OCI-LY7 (cell line): ENCODE results near the gene NF1. TPM values are rescaled to one million over a fixed set of nuclear protein-coding genes. Genes with fewer than 3 reads are reported as not detected.

Experiments used
- BruUV-seq: library from RNA; stranded (reverse); fragments of 400-500 nt; replicated peaks from 2 replicates; lab custom pipeline; 2021; lab: Mats Ljungman, UMichigan
- CTCF ChIA-PET: fragments of 300-600 bp; sonication (Branson Sonifier 250); formaldehyde crosslinking; loops from one replicate; lab custom pipeline; 2022; ENCODE audit warnings: antibody characterized with exemption; ENCODE audit not compliant: unreplicated experiment; lab: Charles Lee
- POLR2A ChIA-PET: fragments of 300-600 bp; sonication (Branson Sonifier 250); formaldehyde crosslinking; loops from one replicate; lab custom pipeline; 2022; ENCODE audit warnings: antibody characterized with exemption; lab: Charles Lee
- DNase-seq: peaks from one replicate; pipeline ENCODE4 v3.0.0-alpha.2; 2015; ENCODE audit warnings: low spot score
- H2AFZ ChIP-seq: fragments of 200-600 bp; sonication (generic), shearing (Covaris generic); 2 replicates; pipeline ENCODE4 v1.6.1; 2014; ENCODE audit warnings: mild to moderate bottlenecking, antibody characterized with exemption, low read length, moderate library complexity
- H3K27ac ChIP-seq: fragments of 200-600 bp; sonication (generic); 2 replicates; pipeline ENCODE4 v1.5.1; 2014; ENCODE audit warnings: mixed run types, low read depth, mild to moderate bottlenecking, moderate library complexity, low read length, inconsistent platforms; ENCODE audit not compliant: poor library complexity, severe bottlenecking
- H3K36me3 ChIP-seq: fragments of 200-600 bp; sonication (generic); 2 replicates; pipeline ENCODE4 v1.6.1; 2014; ENCODE audit warnings: mild to moderate bottlenecking, antibody characterized with exemption, low read length, moderate library complexity, mixed read lengths; ENCODE audit not compliant: insufficient read depth
- H3K4me1 ChIP-seq: fragments of 200-600 bp; sonication (generic); 2 replicates; pipeline ENCODE4 v1.5.1; 2014; ENCODE audit warnings: mild to moderate bottlenecking, low read length; ENCODE audit not compliant: insufficient read depth, poor library complexity, severe bottlenecking
- H3K4me2 ChIP-seq: fragments of 200-600 bp; sonication (generic); 2 replicates; pipeline ENCODE4 v1.6.1; 2014; ENCODE audit warnings: mild to moderate bottlenecking, low read length
- H3K4me3 ChIP-seq: fragments of 200-600 bp; sonication (generic); 2 replicates; pipeline ENCODE4 v1.5.1; 2014; ENCODE audit warnings: mild to moderate bottlenecking, low read depth, low read length; ENCODE audit not compliant: poor library complexity, severe bottlenecking
- H3K79me2 ChIP-seq: fragments of 200-600 bp; sonication (generic); 2 replicates; pipeline ENCODE4 v1.6.1; 2016; ENCODE audit warnings: low read depth, mild to moderate bottlenecking, low read length, moderate library complexity, mixed read lengths; ENCODE audit not compliant: insufficient read depth
- H3K9me2 ChIP-seq: fragments of 200-600 bp; sonication (generic); 2 replicates; pipeline ENCODE4 v1.6.1; 2016; ENCODE audit warnings: mild to moderate bottlenecking, low read length, mixed read lengths; ENCODE audit not compliant: insufficient read depth
- H3K9me3 ChIP-seq: fragments of 200-600 bp; sonication (generic); 2 replicates; pipeline ENCODE4 v1.6.1; 2014; ENCODE audit warnings: mild to moderate bottlenecking, mixed run types, low read length, mixed read lengths
- H4K20me1 ChIP-seq: fragments of 200-600 bp; sonication (generic); 2 replicates; pipeline ENCODE4 v1.6.1; 2014; ENCODE audit warnings: mild to moderate bottlenecking, antibody characterized with exemption, low read length, moderate library complexity, mixed read lengths; ENCODE audit not compliant: insufficient read depth
- EZH2phosphoT487 ChIP-seq: fragments of 200-600 bp; sonication (generic); IDR thresholded peaks from 2 replicates; pipeline ENCODE4 v1.6.1; 2018; ENCODE audit warnings: low read depth, borderline replicate concordance, mild to moderate bottlenecking, mixed run types, antibody characterized with exemption, low read length, moderate library complexity, mixed read lengths
- intact Hi-C: fragments of 100-400 bp; cut with micrococcal nuclease; formaldehyde crosslinking; loops from one replicate; pipeline ENCODE4 v1.10.0; 2022; ENCODE audit not compliant: unreplicated experiment
- total RNA-seq, 2 experiments: library from RNA; depleted of rRNA in 1 of 2; stranded (reverse); fragments of >200 nt in 1 of 2; shearing (Covaris generic) in 1 of 2; gene quantifications; 2 replicates each; pipeline ENCODE4 v1.2.3, GENCODE V29; 2014 to 2022
- TF ChIP-seq, protein P1 (sequence below): fragments of 200-600 bp; sonication (generic); conservative IDR thresholded peaks from 2 replicates; pipeline ENCODE4 v1.5.1; 2014; ENCODE audit warnings: mild to moderate bottlenecking, antibody characterized with exemption, low read length, moderate library complexity, mixed read lengths

NF1 gene
- total RNA-seq, 2 experiments from 2014 or later = 38.7 to 64.8 TPM

- BruUV-seq = no TSS peak
- ChIA-PET CTCF (no interaction called here), POLR2A (no interaction called here)
- H3K36me3 ChIP-seq = peaks cover 4% of the 10 kb centered on the region; the same call in 1 of the 2 replicates
- no peak overlapping the region for H3K4me2 ChIP-seq
- no peak overlapping the region for H3K27ac ChIP-seq
- H3K4me1 ChIP-seq = peaks cover 4% of the 10 kb centered on the region
- H4K20me1 ChIP-seq = no peaks in the 10 kb centered on the region
- no peaks in the 10 kb centered on the region for H3K9me2 ChIP-seq
- H2AFZ ChIP-seq = no peak overlapping the region
- no peak overlapping the region for H3K4me3 ChIP-seq
- DNase-seq = no peak
- H3K79me2 ChIP-seq = no peaks in the 10 kb centered on the region
- no peaks in the 10 kb centered on the region for H3K9me3 ChIP-seq
- intact Hi-C loops = no loop called here
- TF ChIP-seq, protein P1, sequence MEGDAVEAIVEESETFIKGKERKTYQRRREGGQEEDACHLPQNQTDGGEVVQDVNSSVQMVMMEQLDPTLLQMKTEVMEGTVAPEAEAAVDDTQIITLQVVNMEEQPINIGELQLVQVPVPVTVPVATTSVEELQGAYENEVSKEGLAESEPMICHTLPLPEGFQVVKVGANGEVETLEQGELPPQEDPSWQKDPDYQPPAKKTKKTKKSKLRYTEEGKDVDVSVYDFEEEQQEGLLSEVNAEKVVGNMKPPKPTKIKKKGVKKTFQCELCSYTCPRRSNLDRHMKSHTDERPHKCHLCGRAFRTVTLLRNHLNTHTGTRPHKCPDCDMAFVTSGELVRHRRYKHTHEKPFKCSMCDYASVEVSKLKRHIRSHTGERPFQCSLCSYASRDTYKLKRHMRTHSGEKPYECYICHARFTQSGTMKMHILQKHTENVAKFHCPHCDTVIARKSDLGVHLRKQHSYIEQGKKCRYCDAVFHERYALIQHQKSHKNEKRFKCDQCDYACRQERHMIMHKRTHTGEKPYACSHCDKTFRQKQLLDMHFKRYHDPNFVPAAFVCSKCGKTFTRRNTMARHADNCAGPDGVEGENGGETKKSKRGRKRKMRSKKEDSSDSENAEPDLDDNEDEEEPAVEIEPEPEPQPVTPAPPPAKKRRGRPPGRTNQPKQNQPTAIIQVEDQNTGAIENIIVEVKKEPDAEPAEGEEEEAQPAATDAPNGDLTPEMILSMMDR = no peak
- no peak for TF ChIP-seq EZH2phosphoT487
Observed at GRCh38 chr17:31132977-31133376, 38.2 kb downstream of the NF1 start.

DNA sequence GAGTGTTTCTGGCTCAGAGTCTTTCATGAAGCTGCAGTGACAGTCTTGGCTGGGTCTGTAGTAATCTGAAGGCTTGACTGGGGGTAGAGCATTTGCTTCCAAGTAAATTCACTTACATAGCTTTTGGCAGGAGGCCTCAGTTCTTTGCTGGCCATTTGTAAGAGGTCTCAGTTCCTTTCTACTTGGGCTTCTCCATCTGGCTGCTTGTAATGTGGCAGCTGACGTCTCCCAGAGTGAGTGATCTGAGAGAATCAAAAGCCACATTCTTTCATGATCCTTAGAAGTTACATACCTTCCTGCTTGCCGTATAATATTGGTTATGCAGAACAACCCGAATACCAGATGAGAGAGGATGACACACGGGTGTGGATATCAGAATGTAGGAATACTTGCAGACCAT lies 39.8 kb downstream of the NF1 start:
- H2AFZ ChIP-seq = no peak overlapping the region
- ChIA-PET POLR2A (no interaction called here), CTCF (no interaction called here)
- no TSS peak for BruUV-seq
- intact Hi-C loops = no loop called here
- H3K79me2 ChIP-seq = no peaks in the 10 kb centered on the region
- no peak overlapping the region for H3K4me3 ChIP-seq
- H3K4me1 ChIP-seq = peaks cover 18% of the 10 kb centered on the region
- H4K20me1 ChIP-seq = no peaks in the 10 kb centered on the region
- H3K9me2 ChIP-seq = no peaks in the 10 kb centered on the region
- no peak for DNase-seq
- peaks cover 4% of the 10 kb centered on the region; the same call in 1 of the 2 replicates for H3K36me3 ChIP-seq
- H3K27ac ChIP-seq = no peak overlapping the region
- TF ChIP-seq, protein P1 = no peak
- no peak for TF ChIP-seq EZH2phosphoT487
- no peaks in the 10 kb centered on the region for H3K9me3 ChIP-seq
- H3K4me2 ChIP-seq = no peak overlapping the region

DNA sequence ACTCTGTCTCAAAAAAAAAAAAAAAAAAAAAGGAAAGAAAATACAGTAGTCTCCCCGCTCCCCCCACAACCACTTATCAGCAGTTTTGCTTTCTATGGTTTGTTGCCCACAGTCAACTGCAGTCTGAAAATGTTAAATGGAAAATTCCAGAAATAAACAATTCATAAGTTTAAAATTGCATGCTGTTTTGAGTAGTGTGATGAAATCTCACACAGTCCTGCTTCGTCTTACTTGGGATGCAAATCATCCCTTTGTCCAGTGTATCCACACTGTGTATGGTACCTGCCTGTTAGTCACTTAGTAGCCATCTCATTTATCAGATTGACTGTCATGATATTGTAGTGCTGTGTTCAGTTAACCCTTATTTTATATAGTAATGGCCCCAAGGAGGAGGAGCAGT lies 41.5 kb downstream of the NF1 start:
- BruUV-seq = no TSS peak
- ChIA-PET CTCF (no interaction called here), POLR2A (no interaction called here)
- Histone ChIP-seq H3K4me3 (no peak overlapping the region), H2AFZ (no peak overlapping the region), H4K20me1 (no peaks in the 10 kb centered on the region), H3K9me3 (no peaks in the 10 kb centered on the region), H3K4me2 (no peak overlapping the region), H3K4me1 (peaks cover 18% of the 10 kb centered on the region), H3K36me3 (peaks cover 4% of the 10 kb centered on the region; the same call in 1 of the 2 replicates), H3K27ac (no peak overlapping the region), H3K9me2 (no peaks in the 10 kb centered on the region), H3K79me2 (no peaks in the 10 kb centered on the region)
- DNase-seq = no peak
- TF ChIP-seq, protein P1 = no peak
- no peak for TF ChIP-seq EZH2phosphoT487
- intact Hi-C loops = no loop called here
